LNCaP clone FGC (cell line): Measurements from ENCODE around the gene PPM1M.

Source experiments
- DNase-seq: peaks from one replicate; pipeline ENCODE4 v3.0.0-alpha.2; 2011; ENCODE audit warnings: low read depth
- H3K4me3 ChIP-seq: 2 replicates; pipeline ENCODE4 v1.5.1; 2011; ENCODE audit warnings: mild to moderate bottlenecking, low read depth, low read length, control low read depth
- CTCF ChIP-seq: IDR thresholded peaks from 2 replicates; pipeline ENCODE4 v1.5.1; 2012; ENCODE audit warnings: mild to moderate bottlenecking; ENCODE audit not compliant: control insufficient read depth, insufficient read depth; ENCODE audit errors: extremely low read depth

PPM1M gene

GRCh38 chr3:52240886-52241370 is 4.6 kb upstream of the PPM1M start:
- H3K4me3 ChIP-seq: no peak overlapping the region
- no peak for TF ChIP-seq CTCF

GRCh38 chr3:52242039-52242438 is 3.5 kb upstream of the PPM1M start:
- no peak for TF ChIP-seq CTCF
- no peak overlapping the region for H3K4me3 ChIP-seq
- no peak for DNase-seq

More at GRCh38 chr3:52240886-52241370, 4.6 kb upstream of the PPM1M start:
- DNase-seq: no peak

- no peak for DNase-seq
- TF ChIP-seq CTCF: no peak
Observed at GRCh38 chr3:52243791-52244628, 1.5 kb upstream of the PPM1M start.

GRCh38 chr3:52246264-52246620 is 683 bp downstream of the PPM1M start:
- H3K4me3 ChIP-seq: peak overlapping the region; percentile 37
- DNase-seq: no peak

More at GRCh38 chr3:52243791-52244628, 1.5 kb upstream of the PPM1M start:
- no peak overlapping the region for H3K4me3 ChIP-seq

GRCh38 chr3:52246728-52247408 is 1.3 kb downstream of the PPM1M start:
- DNase-seq: no peak
- H3K4me3 ChIP-seq: no peak overlapping the region
- no peak for TF ChIP-seq CTCF

More at GRCh38 chr3:52246264-52246620, 683 bp downstream of the PPM1M start:
- no peak for TF ChIP-seq CTCF

- TF ChIP-seq CTCF: no peak
- no peak overlapping the region for H3K4me3 ChIP-seq
- no peak for DNase-seq
Observed at GRCh38 chr3:52247409-52248164, 2.0 kb downstream of the PPM1M start.
